ENCODE results near the gene ABCC4. TPM values are rescaled to one million over a fixed set of nuclear protein-coding genes. Genes with fewer than 3 reads are reported as not detected.
A peak's percentile ranks its signal among the peaks of the same experiment; 100 is the strongest.
"Not testable (repeated sequence)": the region's sequence is repeated elsewhere in the genome, so short reads cannot be mapped to it uniquely, and the experiment has no call there.

Gene ABCC4
- total RNA-seq, 1 donor from 2014 or later, result 21.7 TPM

DNA sequence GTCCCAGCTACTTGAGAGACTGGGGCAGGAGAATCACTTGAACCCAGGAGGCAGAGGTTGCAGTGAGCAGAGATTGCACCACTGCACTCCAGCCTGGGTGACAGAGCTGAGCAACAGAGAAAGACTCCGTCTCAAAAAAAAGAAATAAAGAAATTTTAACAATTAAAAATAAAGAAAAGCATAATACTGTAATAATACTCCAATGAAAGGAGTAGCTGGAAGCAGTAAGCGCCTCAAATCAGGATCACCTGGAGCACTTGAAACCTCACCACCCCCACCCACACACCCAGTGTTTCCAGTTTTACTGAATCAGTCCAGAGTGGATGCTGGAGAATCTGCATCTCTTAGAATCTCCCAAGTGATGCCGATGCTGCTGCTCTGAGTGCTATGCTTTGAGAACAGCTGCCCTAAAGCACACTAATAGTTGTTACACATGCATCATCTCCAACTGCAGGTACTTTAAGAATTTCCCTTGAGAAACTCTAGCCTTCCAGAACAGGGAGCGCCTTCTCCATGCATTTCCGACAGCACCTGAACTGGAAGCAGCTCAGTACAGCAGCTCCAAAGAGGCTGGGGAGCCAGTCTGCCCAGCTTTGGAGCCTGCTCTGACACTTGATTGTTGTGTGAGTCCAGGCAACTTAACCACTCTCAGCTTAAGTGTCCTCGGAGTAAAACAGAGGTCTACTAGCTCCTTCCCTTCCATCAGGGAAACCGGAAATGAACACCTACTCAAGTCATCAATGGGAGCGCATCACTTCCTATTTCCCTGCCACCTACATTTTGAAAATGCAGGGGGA lies 2.9 kb downstream of the ABCC4 start:
- H3K4me1 Mint-ChIP-seq (ENCODE audit: unreplicated experiment), result peaks cover 40% of the 10 kb centered on the region
- TF ChIP-seq, protein P1, sequence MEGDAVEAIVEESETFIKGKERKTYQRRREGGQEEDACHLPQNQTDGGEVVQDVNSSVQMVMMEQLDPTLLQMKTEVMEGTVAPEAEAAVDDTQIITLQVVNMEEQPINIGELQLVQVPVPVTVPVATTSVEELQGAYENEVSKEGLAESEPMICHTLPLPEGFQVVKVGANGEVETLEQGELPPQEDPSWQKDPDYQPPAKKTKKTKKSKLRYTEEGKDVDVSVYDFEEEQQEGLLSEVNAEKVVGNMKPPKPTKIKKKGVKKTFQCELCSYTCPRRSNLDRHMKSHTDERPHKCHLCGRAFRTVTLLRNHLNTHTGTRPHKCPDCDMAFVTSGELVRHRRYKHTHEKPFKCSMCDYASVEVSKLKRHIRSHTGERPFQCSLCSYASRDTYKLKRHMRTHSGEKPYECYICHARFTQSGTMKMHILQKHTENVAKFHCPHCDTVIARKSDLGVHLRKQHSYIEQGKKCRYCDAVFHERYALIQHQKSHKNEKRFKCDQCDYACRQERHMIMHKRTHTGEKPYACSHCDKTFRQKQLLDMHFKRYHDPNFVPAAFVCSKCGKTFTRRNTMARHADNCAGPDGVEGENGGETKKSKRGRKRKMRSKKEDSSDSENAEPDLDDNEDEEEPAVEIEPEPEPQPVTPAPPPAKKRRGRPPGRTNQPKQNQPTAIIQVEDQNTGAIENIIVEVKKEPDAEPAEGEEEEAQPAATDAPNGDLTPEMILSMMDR (conservative IDR thresholded peaks at IDR 0.05), result no peak
- peaks cover 22% of the 10 kb centered on the region for H3K27me3 Mint-ChIP-seq
- DNase-seq (ENCODE audit: extremely low spot score, unreplicated experiment), result no peak
- H3K9me3 Mint-ChIP-seq, result peaks cover 4% of the 10 kb centered on the region
- H3K27ac Mint-ChIP-seq, result peak overlapping the region; percentile 42
- H3K4me3 Mint-ChIP-seq, result peak overlapping the region; percentile 52
- H3K36me3 Mint-ChIP-seq, result peaks cover 3% of the 10 kb centered on the region

DNA sequence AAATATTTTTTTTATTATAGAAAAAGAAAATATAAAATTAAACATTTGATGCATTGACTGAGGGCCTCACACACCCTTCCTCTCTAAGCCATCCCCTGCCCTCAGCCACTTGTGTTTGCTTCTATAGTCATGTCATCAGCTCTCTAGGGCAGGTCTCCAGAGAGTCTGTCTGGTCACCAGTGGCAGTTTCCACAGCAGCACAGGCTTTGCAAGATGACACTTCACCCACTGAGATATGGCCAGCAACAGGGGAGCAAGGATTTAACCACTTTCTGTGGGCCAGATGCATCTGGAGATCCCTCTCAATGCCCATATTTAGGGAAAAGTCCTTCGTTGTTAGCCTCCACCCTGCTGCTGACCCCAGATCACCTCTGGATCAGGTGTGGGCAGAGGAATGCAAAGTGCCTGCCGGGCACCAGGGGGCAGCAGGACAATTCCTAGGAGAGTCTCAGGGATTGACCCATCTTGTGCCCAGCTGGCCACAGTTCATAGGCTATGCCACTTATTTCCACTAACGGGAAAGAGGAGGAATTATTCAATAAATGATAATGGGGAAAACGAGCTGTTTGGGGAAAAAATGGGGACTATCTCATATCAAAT lies 4.8 kb downstream of the ABCC4 start:
- H3K4me1 Mint-ChIP-seq (ENCODE audit: unreplicated experiment), result peaks cover 35% of the 10 kb centered on the region
- DNase-seq (ENCODE audit: extremely low spot score, unreplicated experiment), result no peak
- peak overlapping the region; percentile 72 for H3K27ac Mint-ChIP-seq
- TF ChIP-seq, protein P1 (conservative IDR thresholded peaks at IDR 0.05), result peak; percentile 73
- H3K27me3 Mint-ChIP-seq, result peaks cover 9% of the 10 kb centered on the region
- no peak overlapping the region for H3K4me3 Mint-ChIP-seq
- peaks cover 4% of the 10 kb centered on the region for H3K9me3 Mint-ChIP-seq
- peaks cover 3% of the 10 kb centered on the region for H3K36me3 Mint-ChIP-seq

DNA sequence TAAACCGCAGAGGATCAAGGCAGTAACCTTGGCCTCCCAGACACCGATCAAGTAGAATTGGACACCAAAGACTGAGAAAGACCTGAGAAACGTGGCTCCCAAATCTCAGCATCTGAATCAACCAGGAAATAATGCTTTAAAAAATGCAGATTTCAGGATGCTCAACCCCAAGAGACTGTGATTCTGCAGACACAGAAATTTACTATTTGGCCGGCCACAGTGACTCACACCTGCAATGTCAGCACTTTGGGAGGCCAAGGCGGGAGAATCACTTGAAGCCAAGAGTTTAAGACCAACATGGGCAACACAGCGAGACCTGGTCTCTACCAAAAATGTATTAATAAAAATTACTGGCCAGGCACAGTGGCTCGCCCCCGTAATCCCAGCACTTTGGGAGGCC lies 6.2 kb downstream of the ABCC4 start:
- Mint-ChIP-seq H3K27me3 (peaks cover 4% of the 10 kb centered on the region), H3K27ac (no peak overlapping the region), H3K4me3 (no peak overlapping the region), H3K9me3 (peaks cover 4% of the 10 kb centered on the region), H3K36me3 (peaks cover 3% of the 10 kb centered on the region), H3K4me1 (ENCODE audit: unreplicated experiment) (peaks cover 28% of the 10 kb centered on the region)
- DNase-seq (ENCODE audit: extremely low spot score, unreplicated experiment), result no peak
- TF ChIP-seq, protein P1 (conservative IDR thresholded peaks at IDR 0.05), result no peak

DNA sequence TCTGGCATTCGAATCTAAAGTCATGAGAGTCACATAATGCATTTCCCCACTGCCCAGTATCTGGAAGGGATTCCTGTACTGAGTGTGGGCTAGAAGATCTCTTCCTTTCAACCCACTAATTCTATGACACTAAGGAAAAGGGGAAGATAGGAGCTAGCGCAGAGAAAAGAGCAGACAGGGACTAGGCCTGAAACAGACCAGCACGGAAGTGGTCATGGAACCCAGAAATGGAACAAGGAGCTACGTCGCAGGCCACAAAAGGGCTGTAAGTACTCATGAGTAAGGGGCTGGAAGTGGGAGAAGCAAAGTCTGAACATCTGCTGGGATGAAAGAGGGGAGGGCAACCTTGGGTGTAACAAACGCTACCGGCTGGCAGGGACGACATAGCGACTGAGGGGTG lies 8.6 kb downstream of the ABCC4 start:
- H3K4me1 Mint-ChIP-seq (ENCODE audit: unreplicated experiment), result peaks cover 11% of the 10 kb centered on the region
- DNase-seq (ENCODE audit: extremely low spot score, unreplicated experiment), result no peak
- no peak overlapping the region for H3K4me3 Mint-ChIP-seq
- no peaks in the 10 kb centered on the region for H3K9me3 Mint-ChIP-seq
- H3K36me3 Mint-ChIP-seq, result no peaks in the 10 kb centered on the region
- TF ChIP-seq, protein P1 (conservative IDR thresholded peaks at IDR 0.05), result no peak
- no peak overlapping the region for H3K27ac Mint-ChIP-seq
- no peaks in the 10 kb centered on the region for H3K27me3 Mint-ChIP-seq

DNA sequence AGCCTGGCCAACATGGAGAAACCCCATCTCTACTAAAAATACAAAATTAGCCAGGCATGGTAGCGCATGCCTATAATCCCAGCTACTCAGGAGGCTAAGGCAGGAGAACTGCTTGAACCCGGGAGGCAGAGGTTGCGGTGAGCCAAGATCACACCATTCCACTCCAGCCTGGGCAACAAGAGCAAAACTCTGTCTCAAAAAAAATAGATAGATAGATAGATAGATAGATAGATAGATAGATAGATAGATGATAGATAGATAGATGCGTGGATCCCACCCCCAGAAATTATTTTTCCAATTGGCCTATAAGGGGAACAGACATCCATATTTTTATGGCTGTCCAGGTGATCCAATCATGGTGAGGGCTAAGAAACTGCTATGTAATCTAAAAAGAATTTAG lies 11.3 kb downstream of the ABCC4 start:
- H3K9me3 Mint-ChIP-seq; DNase-seq (ENCODE audit: extremely low spot score, unreplicated experiment); H3K27me3 Mint-ChIP-seq; H3K36me3 Mint-ChIP-seq; H3K4me3 Mint-ChIP-seq; H3K4me1 Mint-ChIP-seq (ENCODE audit: unreplicated experiment); H3K27ac Mint-ChIP-seq: not testable (repeated sequence)

DNA sequence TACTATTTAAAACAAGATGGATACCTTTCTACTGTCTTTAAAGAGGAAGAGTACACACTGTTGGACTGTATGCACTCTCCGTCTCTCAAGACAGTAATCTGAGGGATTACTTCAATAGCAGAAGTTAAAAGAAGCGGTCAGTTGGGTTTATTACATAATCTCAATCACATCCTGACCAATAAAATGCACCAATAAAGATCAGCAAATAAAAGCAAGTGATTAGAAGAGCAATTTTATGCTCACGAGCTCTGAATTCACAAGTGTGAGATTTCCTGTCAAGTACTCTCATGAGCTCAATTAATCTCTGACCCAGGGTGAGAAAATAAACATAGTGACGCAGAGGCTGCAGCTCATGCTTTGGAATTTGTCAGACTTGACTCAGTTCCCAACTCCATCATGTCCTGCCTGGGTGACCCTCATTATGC lies 12.2 kb downstream of the ABCC4 start:
- H3K4me3 Mint-ChIP-seq, result no peak overlapping the region
- TF ChIP-seq, protein P1 (conservative IDR thresholded peaks at IDR 0.05), result no peak
- H3K9me3 Mint-ChIP-seq, result no peaks in the 10 kb centered on the region
- H3K4me1 Mint-ChIP-seq (ENCODE audit: unreplicated experiment), result no peaks in the 10 kb centered on the region
- no peak overlapping the region for H3K27ac Mint-ChIP-seq
- DNase-seq (ENCODE audit: extremely low spot score, unreplicated experiment), result no peak
- no peaks in the 10 kb centered on the region for H3K36me3 Mint-ChIP-seq
- H3K27me3 Mint-ChIP-seq, result no peaks in the 10 kb centered on the region
